ENCODE measurements around the gene GPM6B.

GPM6B gene

DNA sequence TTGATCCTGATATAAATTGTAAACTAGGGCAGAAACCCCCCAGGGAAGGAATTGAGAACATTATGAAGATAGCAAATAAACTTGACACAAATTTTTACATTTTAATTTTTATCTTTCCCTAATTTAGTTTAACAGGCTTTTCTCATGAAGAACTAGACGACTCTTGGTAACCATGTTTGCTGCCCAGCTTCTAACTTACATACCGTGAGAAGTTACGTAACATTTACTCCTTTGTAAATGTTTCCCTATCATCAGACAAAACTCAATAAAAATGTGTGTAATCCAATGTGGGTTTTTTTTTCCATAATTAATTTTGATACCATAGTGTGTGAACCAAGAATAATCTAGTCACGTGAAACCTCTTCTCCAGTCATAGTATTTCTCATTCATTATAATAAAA lies 48.0 kb downstream of the GPM6B start:
- DNase-seq (ENCODE audit: low read depth, low spot score) = no peak

DNA sequence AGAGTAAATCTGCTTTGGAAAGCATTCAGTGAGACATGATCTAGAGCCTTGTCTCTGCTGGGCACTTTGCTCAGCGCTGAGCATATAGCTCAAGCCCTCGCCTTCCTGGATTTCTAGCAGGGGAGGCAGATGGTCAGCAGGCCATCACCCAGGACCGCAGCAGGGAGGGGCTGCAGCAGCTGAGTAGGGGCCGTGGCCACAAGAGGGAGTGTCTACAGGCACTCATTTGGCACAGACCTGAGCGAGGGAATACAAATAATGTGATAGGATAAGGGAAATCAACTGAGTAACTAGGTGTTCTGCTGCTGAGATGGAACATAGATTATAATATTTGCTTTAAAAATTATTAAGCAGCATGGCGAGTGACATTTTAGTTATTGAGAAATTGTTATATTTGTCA lies 52.1 kb downstream of the GPM6B start:
- DNase-seq (ENCODE audit: low read depth, low spot score) = no peak

- no peak for DNase-seq (ENCODE audit: low read depth, low spot score)
These were observed 52.6 kb downstream of the GPM6B start for GRCh38 chrX:13764281-13764680.

- no peak for DNase-seq (ENCODE audit: low read depth, low spot score)
These were observed 53.4 kb downstream of the GPM6B start for GRCh38 chrX:13763489-13763888.

- no peak for DNase-seq (ENCODE audit: low read depth, low spot score)
These were observed 55.1 kb downstream of the GPM6B start for GRCh38 chrX:13761606-13762414.

DNA sequence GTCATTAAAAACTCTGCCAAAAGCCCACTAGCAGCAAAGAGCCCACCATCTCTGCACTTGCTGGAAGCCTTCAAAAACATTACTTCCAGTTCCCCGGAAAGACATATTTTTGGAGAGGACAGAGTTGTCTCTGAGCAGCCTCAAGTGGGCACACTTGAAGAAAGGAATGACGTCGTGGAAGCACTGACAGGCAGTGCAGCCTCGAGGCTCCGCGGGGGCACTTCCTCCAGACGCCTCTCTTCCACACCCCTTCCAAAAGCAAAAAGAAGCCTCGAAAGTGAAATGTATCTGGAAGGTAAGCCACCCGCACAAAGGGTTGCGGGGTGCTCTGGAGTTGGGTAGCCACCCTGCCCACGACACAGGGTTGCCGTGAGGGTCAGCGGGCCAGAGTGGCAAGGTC lies 56.5 kb downstream of the GPM6B start:
- no peak for DNase-seq (ENCODE audit: low read depth, low spot score)

DNA sequence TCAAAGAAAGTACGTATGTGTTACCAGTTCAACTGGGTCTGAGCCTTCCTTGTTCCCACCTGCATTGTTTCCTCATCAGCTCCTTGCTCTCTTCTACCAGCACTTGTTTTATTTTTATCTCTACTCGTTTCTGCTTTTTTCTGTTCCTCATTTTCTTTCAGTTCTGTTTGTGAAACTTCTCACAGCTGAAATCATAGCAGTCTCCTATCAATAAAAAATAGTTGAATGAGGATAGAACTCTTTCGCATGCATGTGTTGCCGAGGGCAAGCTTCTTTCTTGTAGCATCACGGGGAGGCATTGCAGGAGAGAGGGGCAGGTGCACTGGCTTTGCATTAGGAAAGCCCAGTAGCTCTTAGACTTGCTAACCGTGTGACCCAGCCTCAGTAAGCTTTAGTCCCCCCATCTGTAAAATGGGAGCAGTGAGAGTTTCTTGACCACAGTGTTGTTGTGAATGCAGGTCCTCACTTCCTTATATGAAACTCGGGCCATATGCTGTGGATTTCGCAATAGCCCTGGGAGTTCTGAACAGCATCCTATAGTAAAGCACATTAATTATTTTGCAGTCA lies 57.7 kb downstream of the GPM6B start:
- DNase-seq (ENCODE audit: low read depth, low spot score) = no peak

GRCh38 chrX:13756381-13756780 lies 60.5 kb downstream of the GPM6B start:
- DNase-seq (ENCODE audit: low read depth, low spot score) = no peak

DNA sequence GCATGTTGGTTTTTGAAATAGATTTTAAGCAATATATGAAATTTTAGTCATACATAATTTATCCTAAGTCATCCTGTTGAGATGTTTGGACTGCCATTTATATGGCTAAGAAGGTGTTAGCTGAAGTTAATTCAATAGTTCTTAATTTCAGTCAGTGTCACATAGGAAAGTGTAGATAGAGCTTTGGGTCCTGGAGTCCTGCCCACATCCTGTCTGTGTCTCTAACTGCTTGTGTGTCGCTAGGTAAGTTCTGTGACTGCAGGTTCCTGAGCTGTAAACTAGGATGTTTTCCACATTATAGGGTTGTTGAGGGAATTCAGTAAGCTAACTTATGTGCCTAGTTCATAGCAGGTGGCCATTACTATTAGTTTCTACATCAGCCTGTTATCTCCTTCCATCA lies 61.6 kb downstream of the GPM6B start:
- DNase-seq (ENCODE audit: low read depth, low spot score) = no peak

- DNase-seq (ENCODE audit: low read depth, low spot score) = no peak
These were observed 62.1 kb downstream of the GPM6B start for GRCh38 chrX:13754765-13755164.

DNA sequence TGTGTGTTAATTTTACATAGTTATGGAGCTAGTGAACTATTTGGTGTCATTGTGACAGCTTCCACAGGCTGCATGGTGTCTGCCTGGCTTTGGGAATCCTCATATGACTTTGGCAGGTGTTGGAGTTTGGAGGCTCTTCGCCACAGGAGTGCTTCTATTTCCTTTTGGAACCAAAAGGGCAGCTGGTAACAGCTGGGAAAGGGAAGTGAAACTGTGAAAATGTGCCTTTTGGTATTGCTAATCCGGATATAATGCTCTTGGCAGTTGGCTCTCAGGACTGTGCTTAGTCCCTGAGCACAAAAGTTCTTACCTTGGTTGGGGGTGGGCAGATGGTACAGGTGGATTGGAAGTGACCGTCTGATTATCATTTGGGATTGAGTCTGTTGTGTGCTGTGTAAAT lies 64.2 kb downstream of the GPM6B start:
- DNase-seq (ENCODE audit: low read depth, low spot score) = no peak

DNA sequence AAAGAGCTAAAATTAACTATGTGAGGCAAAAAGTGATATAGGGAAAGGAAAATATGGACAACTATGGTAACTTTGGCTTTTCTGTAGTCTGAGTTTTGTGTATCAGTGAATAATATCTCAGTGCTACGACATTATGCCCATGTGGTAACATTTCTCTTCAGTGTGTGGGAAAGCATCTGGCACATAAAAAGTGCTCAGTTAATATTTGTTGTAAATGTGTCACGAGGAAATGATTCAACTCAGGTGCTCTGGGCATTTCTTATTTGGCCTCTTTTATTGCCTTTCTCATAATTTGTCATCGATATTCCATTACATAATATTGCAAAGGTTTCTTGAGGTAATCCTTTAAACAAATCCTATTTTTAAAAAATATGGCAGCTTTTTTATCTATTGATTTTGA lies 64.8 kb downstream of the GPM6B start:
- no peak for DNase-seq (ENCODE audit: low read depth, low spot score)

DNA sequence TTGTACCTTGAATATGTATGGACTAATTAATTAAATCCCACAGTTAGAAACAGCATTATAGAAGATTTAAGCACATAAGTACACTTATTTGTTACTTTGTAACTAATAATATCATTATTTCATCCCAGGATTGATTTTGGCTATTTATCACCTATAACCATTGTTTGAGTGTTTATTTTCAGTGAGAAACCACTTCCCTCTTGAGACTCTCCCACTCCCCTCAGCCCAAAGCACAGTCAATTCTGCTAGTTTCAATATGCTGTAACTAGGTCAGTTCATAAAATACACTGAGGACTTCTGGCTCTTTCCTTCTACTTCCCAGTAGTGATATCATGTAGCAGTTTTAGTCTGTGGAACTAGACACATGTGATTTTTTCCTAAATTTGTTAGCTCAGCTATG lies 66.1 kb downstream of the GPM6B start:
- no peak for DNase-seq (ENCODE audit: low read depth, low spot score)

DNA sequence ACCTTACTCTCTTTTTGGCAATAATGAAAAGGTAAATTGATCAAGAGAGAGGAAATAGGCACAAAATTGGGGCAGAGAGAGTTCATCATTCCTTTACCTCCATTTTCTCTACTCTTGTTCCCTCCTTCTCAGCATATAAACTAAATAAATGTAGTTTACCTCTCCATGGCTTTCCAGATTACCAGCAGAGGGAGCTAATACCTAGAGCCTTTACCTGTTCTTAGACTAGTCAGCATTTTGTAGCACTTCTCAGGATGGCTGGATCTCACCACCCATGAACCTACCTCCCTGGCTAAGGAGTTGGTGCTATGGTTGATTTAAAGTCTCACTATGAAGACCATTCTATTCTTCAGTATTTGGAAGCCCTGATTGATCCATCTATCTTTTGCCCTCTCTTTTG lies 66.7 kb downstream of the GPM6B start:
- no peak for DNase-seq (ENCODE audit: low read depth, low spot score)

DNA sequence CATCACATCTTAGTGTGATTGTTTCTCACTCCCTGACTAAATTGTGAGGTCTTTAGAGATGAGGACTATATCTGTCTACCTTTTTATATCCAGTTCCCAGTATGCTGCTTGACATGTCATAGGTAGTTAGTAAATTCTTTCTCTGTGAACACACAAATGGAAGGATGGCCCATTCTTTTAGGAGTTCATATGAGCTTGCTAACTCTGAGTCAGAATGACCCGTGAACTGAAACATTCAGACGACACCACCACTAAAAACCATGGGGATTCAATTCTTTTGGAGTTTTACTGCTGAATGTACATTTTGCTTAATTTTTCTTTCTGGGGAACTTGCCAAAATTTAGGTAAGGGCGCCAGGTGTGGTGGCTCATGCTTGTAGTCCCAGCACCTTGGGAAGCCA lies 68.4 kb downstream of the GPM6B start:
- DNase-seq (ENCODE audit: low read depth, low spot score) = no peak

DNA sequence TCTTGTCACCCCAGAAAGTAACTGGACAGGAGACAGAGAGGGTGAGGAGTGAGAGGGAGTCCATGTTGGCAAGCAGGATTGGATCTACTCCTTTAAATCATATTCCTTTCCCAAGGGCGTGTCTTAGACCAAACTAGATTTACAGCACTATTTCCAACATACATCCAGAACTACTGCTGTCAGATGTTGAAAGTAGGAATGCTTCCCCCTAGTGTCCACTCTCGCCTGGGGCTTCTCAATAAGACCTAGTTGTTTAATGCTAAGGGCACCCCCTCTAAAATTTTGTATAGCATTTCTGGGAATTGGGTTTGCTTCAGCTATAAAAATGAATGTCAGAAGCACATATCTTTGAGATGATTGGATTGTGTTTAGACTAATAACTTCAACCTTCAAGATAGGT lies 69.1 kb downstream of the GPM6B start:
- no peak for DNase-seq (ENCODE audit: low read depth, low spot score)

DNA sequence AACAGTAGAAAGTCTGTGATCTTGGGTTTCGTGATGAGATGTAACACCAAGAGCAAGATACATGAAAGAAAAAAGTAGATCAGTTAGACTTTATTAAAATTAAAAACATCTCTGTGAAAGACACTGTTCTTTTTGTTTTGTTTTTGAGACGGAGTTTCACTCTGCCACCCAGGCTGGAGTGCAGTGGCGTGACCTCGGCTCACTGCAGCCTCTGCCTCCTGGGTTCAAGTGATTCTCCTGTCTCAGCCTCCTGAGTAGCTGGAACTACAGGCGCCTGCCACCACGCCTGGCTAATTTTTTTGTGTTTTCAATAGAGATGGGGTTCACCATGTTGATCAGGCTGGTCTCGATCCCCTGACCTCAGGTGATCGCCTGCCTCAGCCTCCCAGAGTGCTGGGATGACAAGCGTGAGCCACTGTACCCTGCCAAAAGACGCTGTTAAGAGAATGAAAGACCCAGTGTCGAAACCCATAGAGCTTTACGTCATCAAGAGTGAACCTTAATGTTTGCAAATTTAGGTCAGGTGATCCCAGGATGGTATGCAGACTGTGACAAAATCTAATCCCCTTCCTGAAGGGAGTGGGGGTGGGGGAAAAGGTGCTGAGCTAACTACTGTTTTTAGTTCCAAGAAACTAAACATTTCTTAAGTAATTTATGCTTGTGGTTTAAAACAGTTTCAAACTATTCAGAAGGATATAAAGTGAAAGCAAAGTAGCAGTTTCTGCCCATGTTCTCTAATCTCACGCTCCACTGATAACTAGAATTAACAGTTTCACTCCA lies 74.3 kb downstream of the GPM6B start:
- DNase-seq (ENCODE audit: low read depth, low spot score) = no peak

- no peak for DNase-seq (ENCODE audit: low read depth, low spot score)
These were observed 75.2 kb downstream of the GPM6B start for GRCh38 chrX:13741695-13742094.

GRCh38 chrX:13734278-13735172 lies 82.4 kb downstream of the GPM6B start, which contains the start of the genes OFD1 and TRAPPC2:
TSS of gene OFD1 (plus strand) at chrX:13734748. CDS start at chrX:13735072, 324 bp downstream.
TSS of gene TRAPPC2 (minus strand) at chrX:13734620. CDS start at chrX:13719963, 14,657 bp downstream.
- DNase-seq (ENCODE audit: low read depth, low spot score) = peak; percentile 78

- DNase-seq (ENCODE audit: low read depth, low spot score) = no peak
These were observed 83.4 kb downstream of the GPM6B start for GRCh38 chrX:13733506-13733905.

DNA sequence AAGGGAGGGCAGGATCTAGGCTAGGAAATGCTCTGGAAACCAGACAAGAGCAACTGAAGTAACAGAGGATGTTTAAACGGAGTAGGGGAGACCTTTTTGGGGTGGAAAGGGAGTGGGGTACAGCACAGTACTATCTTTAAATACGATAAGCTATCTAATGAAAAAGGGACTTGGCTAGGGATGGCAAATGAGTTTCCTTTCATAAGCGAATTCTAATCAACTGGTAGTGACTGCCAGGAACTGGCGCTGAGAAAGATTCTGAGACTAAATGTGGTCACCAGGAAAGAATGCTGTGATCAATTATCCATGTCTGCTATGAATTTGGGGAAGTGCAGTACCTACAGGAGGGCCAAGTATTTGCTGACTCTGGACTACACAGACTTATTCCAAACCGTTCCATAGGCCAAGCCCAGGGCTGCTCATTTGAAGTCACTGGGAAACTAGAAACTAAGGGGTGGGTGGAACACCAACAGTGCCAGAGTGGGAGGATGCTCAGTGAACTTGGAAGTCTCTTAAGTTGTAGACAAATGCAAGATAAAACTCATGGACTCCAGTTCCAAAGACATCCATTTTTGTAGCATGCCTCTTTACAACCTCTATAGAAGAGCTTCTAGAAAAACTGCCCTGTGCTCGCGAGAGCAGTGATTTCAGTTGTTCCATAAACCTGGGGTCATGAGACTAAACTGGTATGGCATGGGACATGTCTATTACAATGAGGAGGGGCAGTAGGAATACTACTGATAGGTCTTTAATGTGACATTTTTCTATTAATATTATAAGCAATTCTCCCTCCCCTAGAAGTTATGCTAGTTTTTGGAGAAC lies 84.4 kb downstream of the GPM6B start:
- no peak for DNase-seq (ENCODE audit: low read depth, low spot score)
